Activated CD4-positive, CD25-positive, alpha-beta regulatory T cell treated with anti-CD3 and anti-CD28 coated beads, Interleukin-2, amount 50 U/mL, for 72 hours (primary cell): ENCODE data around the gene MTHFSD.

Experiments
- DNase-seq: peaks from one replicate; pipeline ENCODE4 v3.0.0; 2021

The MTHFSD gene

DNA sequence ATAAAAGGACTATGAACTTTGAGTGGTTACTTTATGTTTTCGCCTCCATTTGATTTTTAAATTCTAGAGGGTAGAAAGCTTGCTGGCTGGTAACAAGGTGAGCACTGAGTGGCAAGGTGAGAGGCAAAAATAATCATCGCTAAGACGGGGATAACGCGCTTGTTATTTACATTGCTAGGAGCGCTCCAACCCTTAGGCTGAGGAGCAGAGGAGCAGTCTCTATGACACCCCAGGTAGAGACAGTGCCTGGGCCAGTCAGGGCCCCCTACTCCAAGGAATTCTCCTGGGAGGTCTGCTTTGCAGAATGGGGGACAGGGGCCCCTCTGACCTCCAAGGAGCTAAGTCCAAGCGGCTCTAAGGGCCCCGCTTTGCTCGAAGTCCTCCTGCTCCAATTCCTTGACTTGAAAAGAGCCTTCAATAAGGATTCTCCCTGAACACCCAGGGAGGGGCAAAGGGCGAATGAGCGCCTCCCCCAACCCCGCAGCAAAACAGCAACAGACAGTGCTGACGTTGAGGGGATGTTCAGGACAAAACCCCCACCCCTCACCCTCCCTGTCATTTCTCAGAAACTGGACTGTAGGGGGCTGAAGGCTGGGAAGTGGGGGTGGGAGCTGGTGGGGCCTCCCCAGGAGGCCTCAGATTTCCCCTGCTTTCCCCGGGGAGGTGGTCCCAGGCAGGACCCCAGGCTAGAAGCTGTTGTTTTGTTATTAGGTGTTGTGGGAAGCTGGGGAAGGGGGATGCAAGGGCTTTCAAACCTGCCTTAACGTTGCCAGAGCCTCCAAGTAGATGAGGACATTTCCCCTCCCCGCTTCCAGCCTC, 54.9 kb downstream of the MTHFSD start:
- no peak for DNase-seq

DNA sequence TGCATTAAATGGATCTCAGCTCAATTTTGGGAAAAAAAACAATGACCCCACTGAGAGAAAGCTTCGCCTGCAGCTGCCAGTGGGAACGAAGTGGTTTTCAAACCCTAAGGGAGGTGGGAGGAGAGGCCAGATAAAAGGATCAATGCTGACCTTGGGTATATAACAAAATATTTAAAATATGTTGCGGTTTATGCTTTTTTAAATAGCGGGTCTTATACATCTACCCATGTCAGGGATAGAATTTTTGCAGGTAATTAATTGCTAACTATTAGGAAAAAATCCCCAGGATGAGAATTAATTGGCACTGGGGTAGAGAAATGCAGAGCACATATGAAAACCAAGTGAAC, 55.6 kb downstream of the MTHFSD start:
- DNase-seq: no peak

- no peak for DNase-seq
Measured at GRCh38 chr16:86498671-86499439, 56.2 kb downstream of the MTHFSD start.

DNA sequence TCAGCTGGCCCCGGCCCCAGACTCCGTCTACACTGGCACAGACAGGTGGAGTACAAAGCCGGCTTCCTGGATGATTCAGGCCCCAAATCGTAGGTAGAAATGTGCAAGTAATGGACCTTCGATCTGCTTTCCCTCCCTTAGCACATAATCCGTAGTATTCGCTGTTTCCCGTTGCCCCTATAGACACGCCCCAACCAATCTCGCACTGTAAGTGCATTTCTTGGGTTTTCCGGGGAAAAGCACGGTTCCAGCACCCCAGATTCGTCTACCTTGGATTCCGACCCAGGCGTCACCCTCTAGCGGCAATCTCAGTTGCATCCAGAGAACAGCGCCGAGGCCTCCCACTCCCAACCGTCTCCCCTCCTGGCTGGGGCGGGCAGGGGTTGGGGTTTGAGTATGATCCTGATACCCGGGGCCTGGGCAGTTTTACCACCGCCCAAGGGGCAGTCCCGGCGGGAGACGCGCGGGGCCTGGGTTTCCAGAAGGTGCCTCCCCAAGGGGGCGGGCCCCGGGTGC, 56.8 kb downstream of the MTHFSD start:
- no peak for DNase-seq

DNA sequence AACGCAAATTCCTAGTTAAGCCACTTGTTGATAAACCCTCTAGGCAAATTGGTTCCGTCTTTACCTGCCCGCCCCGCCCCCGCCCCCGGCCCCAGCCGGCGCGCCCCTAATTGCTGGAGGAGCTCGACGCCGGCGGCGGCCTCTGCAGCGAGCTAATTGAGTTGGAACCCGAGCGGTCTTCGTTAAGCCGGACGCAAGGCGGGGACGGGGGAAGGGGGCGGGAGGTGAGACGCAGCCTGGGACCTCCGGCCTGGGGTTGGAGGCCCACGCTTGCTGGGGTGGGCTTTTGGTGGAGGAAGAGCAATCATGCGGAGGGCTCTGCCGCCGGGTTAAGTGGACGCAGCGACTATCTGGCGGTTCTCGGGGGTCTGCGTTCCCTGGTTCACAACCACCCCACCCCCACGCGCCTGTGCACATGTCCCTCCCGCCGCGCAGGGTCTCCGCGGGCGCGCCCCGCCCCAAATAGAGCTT, 57.4 kb downstream of the MTHFSD start:
- no peak for DNase-seq

- DNase-seq: no peak
Measured at GRCh38 chr16:86496929-86497461, 58.0 kb downstream of the MTHFSD start.

GRCh38 chr16:86496262-86496928, 58.6 kb downstream of the MTHFSD start:
- DNase-seq: no peak

- no peak for DNase-seq
Measured at GRCh38 chr16:86495756-86496261, 59.2 kb downstream of the MTHFSD start.

DNA sequence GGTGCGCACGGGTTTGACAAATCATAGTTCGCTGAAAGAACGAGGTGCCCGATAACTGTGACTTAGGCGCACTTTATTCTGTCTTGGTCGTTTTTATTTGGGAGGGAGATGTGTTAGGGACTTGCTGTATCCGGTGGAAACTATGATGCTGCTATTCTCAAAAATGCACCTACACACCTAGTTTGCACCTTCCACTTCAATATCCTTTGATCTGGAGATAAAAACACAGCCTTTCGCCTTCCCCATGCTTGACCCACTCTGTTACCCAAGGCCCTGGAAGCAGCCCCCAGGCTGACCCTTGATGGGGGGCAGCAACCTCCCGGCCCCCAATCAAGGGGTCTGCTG, 59.7 kb downstream of the MTHFSD start:
- DNase-seq: no peak

GRCh38 chr16:86494565-86495356, 60.3 kb downstream of the MTHFSD start:
- DNase-seq: no peak

DNA sequence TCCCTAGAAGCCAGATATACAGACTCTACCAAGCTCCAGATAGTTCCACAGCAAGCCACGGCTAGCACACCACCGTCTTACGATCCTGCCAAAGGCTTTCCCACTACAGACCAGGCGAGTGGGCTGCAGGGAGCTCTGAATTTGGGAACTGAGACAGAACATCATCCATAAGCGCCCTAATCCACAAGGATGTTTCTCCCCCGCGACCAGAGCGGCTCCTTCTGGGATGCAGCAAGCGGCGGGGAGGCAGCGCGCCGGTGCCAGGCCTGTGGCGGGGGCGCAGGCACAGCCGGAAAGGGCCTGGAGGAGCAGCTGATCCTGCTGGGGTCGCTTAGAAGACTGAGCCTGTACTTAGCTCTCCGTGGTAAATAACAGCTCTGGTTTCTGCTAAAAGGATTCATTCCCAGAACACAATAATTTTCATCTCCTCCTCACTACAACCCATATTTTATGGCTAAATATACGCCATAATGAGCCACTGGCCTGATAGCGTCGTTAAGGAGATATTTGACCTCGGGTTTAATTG, 60.9 kb downstream of the MTHFSD start:
- no peak for DNase-seq

DNA sequence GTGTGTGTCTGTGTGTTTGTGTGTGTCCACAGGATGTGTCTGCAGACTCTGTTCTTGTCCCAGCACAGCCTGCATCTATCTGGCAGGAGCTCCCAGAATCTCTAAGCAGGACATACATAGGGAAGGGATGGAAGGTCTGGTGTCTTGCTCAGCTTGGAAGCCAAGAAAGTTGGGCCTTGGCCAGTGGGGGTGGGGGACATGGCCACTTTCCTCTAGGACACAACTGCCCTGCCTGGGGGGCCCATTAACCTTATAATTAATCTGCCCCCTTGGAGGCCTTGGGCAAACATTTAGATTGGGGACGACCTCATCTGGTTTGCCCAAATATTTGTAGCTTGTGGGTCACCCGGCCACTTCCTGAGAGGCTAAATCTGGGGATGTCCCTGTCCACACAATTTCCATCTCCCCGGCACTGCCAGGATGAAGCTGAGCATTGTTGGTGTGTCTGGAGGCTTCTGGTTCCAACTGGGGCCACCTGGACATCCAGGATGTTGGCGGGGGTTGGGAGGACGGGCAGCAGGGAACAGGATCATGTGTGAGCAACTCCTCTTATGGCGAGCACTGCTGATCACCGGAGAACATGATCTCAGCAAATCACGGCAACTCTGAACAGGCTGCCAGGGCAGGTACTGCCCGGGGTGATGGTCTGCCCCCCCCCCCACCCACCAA, 61.9 kb downstream of the MTHFSD start:
- no peak for DNase-seq

GRCh38 chr16:86492267-86492960, 62.6 kb downstream of the MTHFSD start:
- DNase-seq: no peak

DNA sequence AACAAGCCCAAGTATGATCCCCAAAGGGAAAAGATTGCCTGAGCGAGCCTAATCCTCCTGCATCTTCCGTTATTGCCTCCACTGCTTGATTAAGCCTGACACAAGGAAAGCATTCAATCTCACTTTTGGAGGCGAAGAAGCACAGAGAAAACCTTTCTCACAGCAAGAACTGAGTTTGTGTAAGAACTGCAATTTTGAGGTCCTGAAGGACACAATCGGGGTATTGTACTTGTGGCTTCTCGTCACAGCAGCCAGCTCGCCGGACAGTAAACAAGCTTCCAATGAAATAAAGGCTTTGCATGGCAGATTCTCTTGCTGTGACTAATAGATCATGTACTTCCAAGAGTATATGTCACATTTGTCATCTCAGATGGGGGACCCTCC, 63.4 kb downstream of the MTHFSD start:
- DNase-seq: no peak

GRCh38 chr16:86490859-86491639, 64.0 kb downstream of the MTHFSD start:
- DNase-seq: no peak

DNA sequence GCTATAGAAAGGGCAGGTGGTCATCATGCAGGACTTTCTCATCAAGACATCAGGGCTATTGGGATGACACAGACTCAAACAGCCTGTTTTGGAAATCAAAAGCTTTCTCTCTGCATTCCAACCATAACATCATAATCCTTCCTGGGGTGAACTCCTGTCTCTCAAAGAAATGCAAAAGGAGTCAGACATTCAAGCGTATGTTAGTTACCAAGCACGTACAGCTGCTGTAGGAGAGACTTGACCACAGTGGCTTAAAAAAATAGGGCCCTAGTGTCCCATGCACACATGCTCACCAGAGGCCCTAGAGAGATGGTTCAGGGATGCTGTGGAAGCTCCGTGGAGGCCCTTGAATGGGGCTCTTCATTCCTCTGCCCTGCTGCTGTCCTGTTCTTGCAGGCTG, 69.3 kb downstream of the MTHFSD start:
- DNase-seq: no peak

DNA sequence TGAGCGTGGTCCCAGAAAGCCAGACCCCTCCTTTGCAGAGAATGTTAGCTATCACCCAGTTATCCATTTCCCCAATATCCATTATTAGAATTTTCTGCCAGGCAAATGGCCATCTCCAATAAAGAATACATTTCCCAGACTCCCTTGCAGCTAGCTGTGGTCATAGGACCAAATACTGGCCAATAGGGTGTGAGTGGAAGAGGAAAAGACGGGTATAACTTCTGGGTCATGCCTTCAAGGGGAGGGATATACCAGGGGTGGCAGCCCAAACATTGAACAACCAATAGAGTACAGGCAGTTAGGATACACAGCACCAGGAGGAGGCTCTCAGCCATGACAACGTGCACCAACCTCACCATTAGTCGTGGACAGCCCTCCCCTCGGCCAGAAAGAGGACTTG, 70.8 kb downstream of the MTHFSD start:
- DNase-seq: no peak

DNA sequence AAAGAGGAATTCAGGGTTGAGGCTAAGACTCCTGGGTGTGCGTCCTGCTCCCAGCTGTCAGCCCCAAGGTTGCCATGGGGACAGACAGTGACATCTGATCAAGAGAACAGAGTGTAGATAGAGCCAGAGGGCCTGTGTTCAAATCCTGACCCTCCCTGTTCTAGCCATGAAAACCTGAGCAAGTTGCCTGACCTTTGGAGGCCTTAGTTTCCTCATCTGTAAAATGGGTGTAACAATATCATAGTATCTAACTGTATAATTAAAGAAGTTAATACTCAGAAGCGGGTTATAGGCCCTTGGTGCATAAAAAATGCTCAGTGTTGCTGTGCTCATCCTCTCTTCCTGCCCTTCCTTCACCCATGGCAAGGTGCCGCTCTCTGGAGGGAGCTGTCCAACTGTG, 73.4 kb downstream of the MTHFSD start:
- no peak for DNase-seq

DNA sequence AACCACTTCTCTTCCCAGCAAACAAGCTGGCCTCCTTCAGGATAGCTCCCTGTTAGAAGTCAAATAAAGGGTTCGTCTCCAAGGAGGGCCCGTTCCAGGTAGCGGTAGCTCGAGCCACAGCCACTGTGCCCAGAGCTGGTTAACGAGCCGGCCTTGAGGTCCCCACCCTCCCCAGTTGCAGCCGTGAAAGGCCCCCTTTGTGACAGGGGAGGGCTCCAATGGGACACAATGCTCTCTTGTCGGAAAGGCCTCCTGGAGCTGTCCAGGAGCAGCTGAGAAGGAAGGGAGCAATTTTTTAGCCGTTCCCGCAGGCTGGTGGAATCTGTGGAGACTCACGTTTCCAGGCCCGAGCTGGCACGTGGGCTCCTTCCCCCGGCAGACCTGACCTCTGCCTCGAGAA, 74.6 kb downstream of the MTHFSD start:
- no peak for DNase-seq
